Lower leg skin (tissue), 3 donors: ENCODE measurements around the gene ZFAND5.

Source experiments
- CTCF ChIP-seq, 3 donors: fragments of 450-650 bp; IDR thresholded peaks; one replicate each; pipeline ENCODE4 v1.5.1; 2016; ENCODE audit warnings: antibody characterized with exemption in 3 of 3, mild to moderate bottlenecking in 3 of 3, moderate library complexity in 2 of 3
- POLR2A ChIP-seq, 2 donors: fragments of 450-650 bp; IDR thresholded peaks; one replicate each; pipeline ENCODE4 v1.6.1; 2016 to 2017; ENCODE audit warnings: antibody characterized with exemption in 2 of 2, mild to moderate bottlenecking in 1 of 2, moderate library complexity in 1 of 2

DNA sequence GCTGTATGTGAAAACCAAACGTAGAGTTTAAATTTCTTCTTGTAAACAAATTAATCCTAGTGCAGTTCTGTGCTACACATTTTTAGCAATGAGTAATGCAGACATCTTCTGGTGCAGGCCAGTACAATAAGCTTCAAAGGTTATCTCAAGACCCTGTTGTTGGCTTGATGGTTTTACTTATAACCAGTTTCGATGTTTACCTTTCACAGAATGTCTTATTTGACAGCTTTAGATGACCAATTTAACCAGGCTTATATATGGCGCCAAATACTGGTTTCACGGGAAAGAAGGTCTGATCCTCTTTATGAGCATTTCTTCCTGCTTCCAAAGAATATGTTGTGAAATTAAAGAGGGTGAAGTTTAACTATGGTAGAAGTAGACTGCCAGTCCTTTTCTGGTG is 9.9 kb downstream of the ZFAND5 start:
- TF ChIP-seq CTCF (IDR thresholded peaks at IDR 0.05) (no peak), POLR2A (IDR thresholded peaks at IDR 0.05) (no peak)
